ENCODE measurements around the gene CCIN. TPM values are rescaled to one million over a fixed set of nuclear protein-coding genes. Genes with fewer than 3 reads are reported as not detected.
A peak's percentile ranks its signal among the peaks of the same experiment; 100 is the strongest.

Gene CCIN
- polyA plus RNA-seq, 2 of the 4 experiments (the other 2 are of a cell fraction), result not detected

DNA sequence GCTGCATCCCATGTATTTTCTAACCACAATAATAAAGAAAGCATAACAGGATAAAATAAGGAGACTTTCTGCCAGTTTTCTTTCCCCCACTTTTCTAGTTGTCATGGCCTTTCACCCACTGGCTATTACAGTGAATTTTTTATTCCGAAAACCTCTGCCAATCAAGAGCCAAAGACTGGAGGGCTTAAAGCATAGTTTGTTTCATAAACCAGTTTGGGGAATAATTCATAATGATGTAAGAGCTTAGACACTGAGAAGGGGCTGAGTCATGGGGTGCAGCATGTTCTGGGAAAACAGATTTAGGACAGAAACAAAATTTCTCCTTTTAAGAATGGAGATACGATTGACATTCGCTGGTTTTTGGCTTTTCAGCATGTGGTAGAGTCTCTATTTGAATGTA lies 37.1 kb upstream of the CCIN start (continued):
- TF ChIP-seq, protein P1, sequence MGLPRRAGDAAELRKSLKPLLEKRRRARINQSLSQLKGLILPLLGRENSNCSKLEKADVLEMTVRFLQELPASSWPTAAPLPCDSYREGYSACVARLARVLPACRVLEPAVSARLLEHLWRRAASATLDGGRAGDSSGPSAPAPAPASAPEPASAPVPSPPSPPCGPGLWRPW (IDR thresholded peaks at IDR 0.05), result no peak
- no peak for TF ChIP-seq HEYL (CRISPR knock-in tag; IDR thresholded peaks at IDR 0.05)
- TF ChIP-seq RFX5 (IDR thresholded peaks at IDR 0.05), result no peak
- TF ChIP-seq, protein P2, sequence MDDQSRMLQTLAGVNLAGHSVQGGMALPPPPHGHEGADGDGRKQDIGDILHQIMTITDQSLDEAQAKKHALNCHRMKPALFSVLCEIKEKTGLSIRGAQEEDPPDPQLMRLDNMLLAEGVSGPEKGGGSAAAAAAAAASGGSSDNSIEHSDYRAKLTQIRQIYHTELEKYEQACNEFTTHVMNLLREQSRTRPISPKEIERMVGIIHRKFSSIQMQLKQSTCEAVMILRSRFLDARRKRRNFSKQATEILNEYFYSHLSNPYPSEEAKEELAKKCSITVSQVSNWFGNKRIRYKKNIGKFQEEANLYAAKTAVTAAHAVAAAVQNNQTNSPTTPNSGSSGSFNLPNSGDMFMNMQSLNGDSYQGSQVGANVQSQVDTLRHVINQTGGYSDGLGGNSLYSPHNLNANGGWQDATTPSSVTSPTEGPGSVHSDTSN (IDR thresholded peaks at IDR 0.05), result no peak
- no peak for TF ChIP-seq HOXB13 (CRISPR knock-in tag; IDR thresholded peaks at IDR 0.05; ENCODE audit: low read depth)
- TF ChIP-seq NPAS2 (CRISPR knock-in tag; IDR thresholded peaks at IDR 0.05; ENCODE audit: borderline replicate concordance), result no peak

DNA sequence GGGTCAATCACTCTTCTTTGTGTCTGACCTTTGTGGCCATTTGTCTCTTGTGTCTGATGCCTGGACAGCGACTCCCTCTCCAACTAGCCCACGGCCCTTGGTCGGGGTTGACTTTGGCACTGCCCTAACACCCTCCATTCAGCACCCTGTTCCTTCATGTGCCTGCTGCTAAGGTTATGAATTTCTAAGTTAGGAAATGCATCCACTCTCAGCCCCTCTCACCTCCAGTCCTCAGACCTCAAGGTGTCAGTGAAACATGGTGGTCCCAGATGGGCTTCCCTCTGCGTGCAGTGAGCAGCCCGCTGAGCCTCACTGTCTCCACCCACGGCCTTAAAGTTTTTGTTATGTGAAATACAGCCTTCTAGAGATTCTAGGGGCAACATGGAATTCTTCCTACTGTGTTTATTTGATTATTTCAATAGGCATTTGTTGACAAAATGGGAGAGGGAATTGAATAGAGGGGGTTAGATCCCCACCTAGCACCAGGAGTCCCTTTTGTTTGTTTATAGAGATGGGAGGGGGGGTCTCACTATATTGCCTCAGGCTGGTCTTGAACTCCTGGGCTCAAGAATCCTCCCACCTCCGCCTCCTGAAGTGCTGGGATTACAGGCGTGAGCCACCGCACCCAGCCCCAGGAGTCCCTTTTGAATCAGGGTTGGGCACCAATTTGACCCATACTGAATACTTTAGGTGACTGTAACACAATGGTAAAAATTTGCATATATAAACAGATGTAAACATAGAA lies 34.3 kb upstream of the CCIN start:
- ChIA-PET CTCF (interaction anchor here (1.0 kb wide), 1 partner anchor 9 kb away, joined by 3 read pairs; no protein-coding TSS in a partner anchor), POLR2A (no interaction called here)
- Histone ChIP-seq H3K4me1 (peaks cover 9% of the 10 kb centered on the region; the same call in 1 of the 3 replicates), H3K9me3 (no peaks in the 10 kb centered on the region), H3K4me3 (no peak overlapping the region), H3K27ac (no peak overlapping the region), H3K4me2 (no peak overlapping the region)
- WGBS (ENCODE audit: missing lambda C conversion rate), result 82% methylated on average over 9 of the region's 9 CpGs
- FAIRE-seq, result no peak
- no peak for DNase-seq (ENCODE audit: low read depth in 1 of 2, low spot score in 1 of 2)
- no peak for TF ChIP-seq ZSCAN20 (CRISPR knock-in tag; IDR thresholded peaks at IDR 0.05)
- no peak for ATAC-seq

DNA sequence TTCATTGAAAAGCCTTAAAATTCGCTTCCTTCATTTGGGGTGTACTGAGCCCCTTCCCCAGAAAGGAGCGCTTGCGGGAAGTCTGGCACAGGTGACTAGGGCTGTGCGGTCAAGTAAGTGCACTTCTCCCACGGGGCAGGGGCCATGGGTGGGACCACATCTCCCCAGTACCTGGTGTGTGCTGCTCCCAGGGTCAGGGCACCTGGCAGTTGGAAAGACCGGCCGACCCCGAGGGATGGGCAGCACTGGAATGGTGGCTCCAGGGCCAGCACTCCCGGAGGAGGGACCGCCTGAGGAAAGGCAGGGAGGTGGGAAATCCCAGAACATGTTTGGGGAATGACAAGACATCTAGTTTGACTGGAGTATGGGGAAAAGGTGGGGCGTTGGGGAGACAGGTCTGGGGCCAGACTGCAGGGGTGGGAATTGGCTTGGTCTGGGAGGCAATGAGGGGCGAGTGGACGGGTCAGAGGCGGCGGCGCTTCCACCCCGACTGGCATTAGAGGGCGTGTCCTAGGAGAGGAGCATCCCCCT lies 33.4 kb upstream of the CCIN start:
- Histone ChIP-seq H3K4me1 (peaks cover 9% of the 10 kb centered on the region; the same call in 1 of the 3 replicates), H3K4me2 (peak overlapping the region; percentile 87), H3K4me3 (peak overlapping the region; percentile 78), H3K27ac (peak overlapping the region; percentile 79 to 93), H3K9me3 (no peaks in the 10 kb centered on the region)
- FAIRE-seq (no peak), DNase-seq (ENCODE audit: low read depth in 1 of 2, low spot score in 1 of 2) (no peak), ATAC-seq (peak; percentile 64 to 70; a peak in 5 of 6 replicates)
- TF ChIP-seq GATA3 (IDR thresholded peaks at IDR 0.05; ENCODE audit: borderline replicate concordance), result no peak
- TF ChIP-seq MAZ (IDR thresholded peaks at IDR 0.05; ENCODE audit: borderline replicate concordance, low read depth, low read length), result no peak
- TF ChIP-seq JUNB (IDR thresholded peaks at IDR 0.05), result no peak
- TF ChIP-seq FOSB (CRISPR knock-in tag; IDR thresholded peaks at IDR 0.05), result no peak
- no peak for TF ChIP-seq CHD4 (IDR thresholded peaks at IDR 0.05; ENCODE audit: borderline replicate concordance)
- no peak for TF ChIP-seq BHLHE40 (IDR thresholded peaks at IDR 0.05; ENCODE audit: low read depth, low read length)
- TF ChIP-seq ZNF302 (CRISPR knock-in tag; IDR thresholded peaks at IDR 0.05), result no peak
- TF ChIP-seq, protein P3, sequence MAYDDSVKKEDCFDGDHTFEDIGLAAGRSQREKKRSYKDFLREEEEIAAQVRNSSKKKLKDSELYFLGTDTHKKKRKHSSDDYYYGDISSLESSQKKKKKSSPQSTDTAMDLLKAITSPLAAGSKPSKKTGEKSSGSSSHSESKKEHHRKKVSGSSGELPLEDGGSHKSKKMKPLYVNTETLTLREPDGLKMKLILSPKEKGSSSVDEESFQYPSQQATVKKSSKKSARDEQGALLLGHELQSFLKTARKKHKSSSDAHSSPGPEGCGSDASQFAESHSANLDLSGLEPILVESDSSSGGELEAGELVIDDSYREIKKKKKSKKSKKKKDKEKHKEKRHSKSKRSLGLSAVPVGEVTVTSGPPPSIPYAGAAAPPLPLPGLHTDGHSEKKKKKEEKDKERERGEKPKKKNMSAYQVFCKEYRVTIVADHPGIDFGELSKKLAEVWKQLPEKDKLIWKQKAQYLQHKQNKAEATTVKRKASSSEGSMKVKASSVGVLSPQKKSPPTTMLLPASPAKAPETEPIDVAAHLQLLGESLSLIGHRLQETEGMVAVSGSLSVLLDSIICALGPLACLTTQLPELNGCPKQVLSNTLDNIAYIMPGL (CRISPR knock-in tag; IDR thresholded peaks at IDR 0.05; ENCODE audit: borderline replicate concordance), result no peak
- no peak for TF ChIP-seq PHF8 (IDR thresholded peaks at IDR 0.05; ENCODE audit: borderline replicate concordance, low read depth)
- TF ChIP-seq HEYL (CRISPR knock-in tag; IDR thresholded peaks at IDR 0.05), result no peak
- TF ChIP-seq NPAS2 (CRISPR knock-in tag; IDR thresholded peaks at IDR 0.05; ENCODE audit: borderline replicate concordance), result no peak
- TF ChIP-seq FOSL2 (IDR thresholded peaks at IDR 0.05), result no peak
- TF ChIP-seq FOSL2 (CRISPR knock-in tag; IDR thresholded peaks at IDR 0.05), result no peak
- TF ChIP-seq RFX5 (IDR thresholded peaks at IDR 0.05), result no peak
- TF ChIP-seq, protein P4, sequence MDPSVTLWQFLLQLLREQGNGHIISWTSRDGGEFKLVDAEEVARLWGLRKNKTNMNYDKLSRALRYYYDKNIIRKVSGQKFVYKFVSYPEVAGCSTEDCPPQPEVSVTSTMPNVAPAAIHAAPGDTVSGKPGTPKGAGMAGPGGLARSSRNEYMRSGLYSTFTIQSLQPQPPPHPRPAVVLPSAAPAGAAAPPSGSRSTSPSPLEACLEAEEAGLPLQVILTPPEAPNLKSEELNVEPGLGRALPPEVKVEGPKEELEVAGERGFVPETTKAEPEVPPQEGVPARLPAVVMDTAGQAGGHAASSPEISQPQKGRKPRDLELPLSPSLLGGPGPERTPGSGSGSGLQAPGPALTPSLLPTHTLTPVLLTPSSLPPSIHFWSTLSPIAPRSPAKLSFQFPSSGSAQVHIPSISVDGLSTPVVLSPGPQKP (IDR thresholded peaks at IDR 0.05; ENCODE audit: low read depth, low read length), result no peak
- TF ChIP-seq HDAC2 (IDR thresholded peaks at IDR 0.05), result no peak
- TF ChIP-seq SMC3 (IDR thresholded peaks at IDR 0.05), result no peak
- no peak for TF ChIP-seq CHD2 (IDR thresholded peaks at IDR 0.05; ENCODE audit: low read length, partially characterized antibody)
- TF ChIP-seq, protein P5, sequence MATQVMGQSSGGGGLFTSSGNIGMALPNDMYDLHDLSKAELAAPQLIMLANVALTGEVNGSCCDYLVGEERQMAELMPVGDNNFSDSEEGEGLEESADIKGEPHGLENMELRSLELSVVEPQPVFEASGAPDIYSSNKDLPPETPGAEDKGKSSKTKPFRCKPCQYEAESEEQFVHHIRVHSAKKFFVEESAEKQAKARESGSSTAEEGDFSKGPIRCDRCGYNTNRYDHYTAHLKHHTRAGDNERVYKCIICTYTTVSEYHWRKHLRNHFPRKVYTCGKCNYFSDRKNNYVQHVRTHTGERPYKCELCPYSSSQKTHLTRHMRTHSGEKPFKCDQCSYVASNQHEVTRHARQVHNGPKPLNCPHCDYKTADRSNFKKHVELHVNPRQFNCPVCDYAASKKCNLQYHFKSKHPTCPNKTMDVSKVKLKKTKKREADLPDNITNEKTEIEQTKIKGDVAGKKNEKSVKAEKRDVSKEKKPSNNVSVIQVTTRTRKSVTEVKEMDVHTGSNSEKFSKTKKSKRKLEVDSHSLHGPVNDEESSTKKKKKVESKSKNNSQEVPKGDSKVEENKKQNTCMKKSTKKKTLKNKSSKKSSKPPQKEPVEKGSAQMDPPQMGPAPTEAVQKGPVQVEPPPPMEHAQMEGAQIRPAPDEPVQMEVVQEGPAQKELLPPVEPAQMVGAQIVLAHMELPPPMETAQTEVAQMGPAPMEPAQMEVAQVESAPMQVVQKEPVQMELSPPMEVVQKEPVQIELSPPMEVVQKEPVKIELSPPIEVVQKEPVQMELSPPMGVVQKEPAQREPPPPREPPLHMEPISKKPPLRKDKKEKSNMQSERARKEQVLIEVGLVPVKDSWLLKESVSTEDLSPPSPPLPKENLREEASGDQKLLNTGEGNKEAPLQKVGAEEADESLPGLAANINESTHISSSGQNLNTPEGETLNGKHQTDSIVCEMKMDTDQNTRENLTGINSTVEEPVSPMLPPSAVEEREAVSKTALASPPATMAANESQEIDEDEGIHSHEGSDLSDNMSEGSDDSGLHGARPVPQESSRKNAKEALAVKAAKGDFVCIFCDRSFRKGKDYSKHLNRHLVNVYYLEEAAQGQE (IDR thresholded peaks at IDR 0.05), result no peak
- POLR2A ChIA-PET, result interaction anchor here (0.6 to 2.1 kb wide), 6 partner anchors 13 to 98 kb away, joined by 3 to 10 read pairs (median 4); no protein-coding TSS in a partner anchor
- 34% methylated on average over 17 of the region's 18 CpGs for WGBS (ENCODE audit: missing lambda C conversion rate)
- CTCF ChIA-PET, result interaction anchor here (1.0 to 9.9 kb wide), 6 partner anchors 13 to 44 kb away, joined by 3 to 176 read pairs (median 6); partner anchors contain the start of gene CCIN
